ENCODE measurements around the gene KIAA1328. TPM values are rescaled to one million over a fixed set of nuclear protein-coding genes. Genes with fewer than 3 reads are reported as not detected.

KIAA1328 gene
- total RNA-seq: 1 to 10 TPM; 5.1 to 5.5 TPM

GRCh38 chr18:36828630-36829361 lies at the start of gene KIAA1328, which contains the start of gene TPGS2:
Gene KIAA1328 (plus strand): TSS chr18:36829127. CDS start chr18:36829139, 12 bp downstream.
Gene TPGS2 (minus strand): TSS chr18:36829002. CDS start chr18:36828767, 235 bp downstream.

Other genes starting within 250 kb of the KIAA1328 start
- gene TPGS2, start 125 bp upstream of the KIAA1328 start, total RNA-seq: 100 to 1,000 TPM; 101 to 102 TPM

All from activated naive CD4-positive, alpha-beta T cell treated with anti-CD3 and anti-CD28 coated beads, Interleukin-2, amount 10 ng/mL, durations not matched to agents 5 hours and 36 hours (primary cell).